Sciatic nerve (tissue), 2 donors: ENCODE data around the gene SLC35F4. TPM values are rescaled to one million over a fixed set of nuclear protein-coding genes. Genes with fewer than 3 reads are reported as not detected.

Experiments used
- ATAC-seq: fragments of 200-7000 bp; cut with Tn5 transposase; one replicate; pipeline ENCODE4 v1.9.1; 2020; ENCODE audit warnings: mild to moderate bottlenecking, moderate library complexity
- DNase-seq: peaks from one replicate; pipeline ENCODE4 v3.0.0-alpha.2; 2020; ENCODE audit warnings: low spot score
- intact Hi-C: fragments of 100-400 bp; cut with DNase I; formaldehyde crosslinking; loops from one replicate; pipeline ENCODE4 v1.14.2; 2022
- total RNA-seq: library from RNA; stranded (reverse); fragmentation: NEBNext Ultra II Directional; extraction: Animal tissue kit (Norgen Biotek cat#: 25700); gene quantifications from one replicate; pipeline ENCODE4 v1.2.1, GENCODE V29; 2021
- donor health status: DM: no; HTN: no; CAD: no.
- donor health status: DM: no; HTN: no; CAD: no.

The SLC35F4 gene
- total RNA-seq, 1 donor from 2014 or later, result not detected

DNA sequence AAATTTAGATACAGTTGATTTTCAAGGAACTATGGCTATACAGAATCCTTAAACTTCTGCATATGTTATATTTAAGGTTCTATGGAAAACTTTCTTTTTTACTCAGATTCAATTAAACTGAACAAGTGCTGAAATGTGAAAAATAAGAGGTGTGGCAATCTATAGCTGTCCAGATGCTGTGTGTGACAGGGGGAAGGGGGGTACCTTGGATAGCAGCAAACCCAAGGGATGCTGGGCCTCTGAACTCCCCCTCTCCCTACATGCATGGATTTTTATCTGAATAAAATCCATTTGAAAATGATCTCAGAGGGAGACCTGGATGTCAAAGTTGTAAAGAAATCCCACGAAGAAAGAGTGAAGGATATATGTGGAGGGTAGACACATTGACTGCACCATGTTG is 289.4 kb downstream of the SLC35F4 start:
- intact Hi-C loops, result no loop called here
- DNase-seq, result no peak
- ATAC-seq, result no peak

DNA sequence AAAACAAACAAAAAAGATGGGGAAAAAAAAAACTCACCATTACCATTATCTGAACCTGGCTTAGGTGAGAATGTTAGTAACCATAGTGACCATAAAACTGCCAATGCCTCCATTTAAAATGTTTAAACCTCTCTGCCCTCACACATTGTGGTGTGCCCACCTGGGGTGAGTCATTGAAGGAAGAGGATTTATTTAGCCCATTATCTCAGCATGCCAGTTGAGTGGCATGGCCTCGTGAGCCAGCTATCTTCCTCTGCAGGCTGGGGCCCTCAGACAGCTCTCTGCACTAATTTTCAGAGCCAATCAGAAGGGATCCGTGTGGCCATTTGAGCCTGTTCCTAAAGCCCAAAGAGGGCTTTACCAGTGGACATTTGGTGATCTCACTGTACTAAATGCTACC is 290.4 kb downstream of the SLC35F4 start:
- ATAC-seq (no peak), DNase-seq (no peak)
- intact Hi-C loops, result no loop called here

DNA sequence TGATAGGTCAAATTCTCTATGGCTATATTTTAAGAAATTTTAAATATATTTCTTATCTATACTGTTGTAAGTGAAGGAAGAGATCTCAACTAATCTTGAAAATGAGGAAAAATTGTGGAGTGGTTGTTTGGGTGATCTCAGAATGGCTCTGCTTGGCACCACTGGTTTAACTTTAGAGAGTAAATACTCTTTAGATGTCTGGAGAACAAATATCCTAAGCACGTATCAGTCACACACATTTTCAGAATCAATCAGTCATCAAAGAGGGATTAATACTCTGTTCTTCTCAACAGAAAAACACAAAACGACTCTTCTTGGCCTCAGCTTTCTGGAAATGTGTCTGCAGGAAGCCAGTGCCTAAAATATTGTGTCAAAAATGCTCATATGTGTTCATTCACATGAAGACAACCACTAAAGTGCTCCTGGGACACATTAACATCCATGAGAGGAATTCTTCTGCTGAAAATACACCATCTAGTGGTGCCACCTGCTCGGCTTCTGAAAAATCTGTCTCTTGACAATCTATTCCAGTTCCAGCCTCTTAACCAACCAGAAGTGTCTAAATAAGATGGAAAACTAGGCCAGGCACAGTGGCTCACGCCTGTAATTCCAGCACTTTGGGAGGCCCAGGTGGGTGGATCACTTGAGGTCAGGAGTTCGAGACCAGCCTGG is 291.1 kb downstream of the SLC35F4 start:
- DNase-seq (no peak), ATAC-seq (no peak)
- intact Hi-C loops, result no loop called here

DNA sequence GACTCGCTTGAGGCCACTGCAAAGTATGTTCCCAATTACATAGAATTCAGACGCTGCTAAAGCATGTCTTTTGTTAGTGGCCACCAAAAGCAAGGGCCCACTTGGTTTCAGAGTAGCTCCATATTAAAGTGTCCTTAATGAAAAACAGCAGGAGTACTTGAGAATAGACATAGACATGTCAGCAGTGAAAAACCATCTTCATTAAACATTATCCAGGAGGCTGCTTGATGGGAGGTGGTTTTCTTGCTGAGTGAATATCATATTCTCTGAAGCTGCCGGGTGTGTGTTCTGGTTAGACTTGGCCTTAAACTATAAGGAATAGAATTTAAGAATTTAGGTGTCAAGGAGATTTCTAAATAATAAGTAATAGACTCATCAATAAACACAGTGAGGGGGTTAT is 292.7 kb downstream of the SLC35F4 start:
- DNase-seq (no peak), ATAC-seq (no peak)
- intact Hi-C loops, result no loop called here

DNA sequence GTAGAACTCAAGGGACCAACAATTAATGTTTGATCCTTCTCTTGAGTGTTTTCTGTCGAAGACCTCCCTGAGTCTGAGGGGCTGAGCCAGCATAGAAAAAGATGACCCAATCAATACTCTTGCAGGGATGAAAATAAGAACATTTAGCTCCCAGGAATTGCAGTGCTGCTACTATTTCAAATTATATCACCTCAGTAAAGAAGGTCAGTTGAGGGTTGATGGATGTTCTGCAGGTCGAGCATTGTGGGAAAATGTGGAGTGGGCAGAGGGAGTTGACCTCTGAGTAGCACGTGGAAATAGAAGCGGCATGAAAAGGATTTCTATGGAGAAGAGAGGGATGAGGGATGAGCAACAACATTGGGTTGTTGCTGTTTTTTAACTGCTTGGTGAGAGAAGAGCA is 297.3 kb downstream of the SLC35F4 start:
- no peak for DNase-seq
- intact Hi-C loops, result no loop called here
- no peak for ATAC-seq

DNA sequence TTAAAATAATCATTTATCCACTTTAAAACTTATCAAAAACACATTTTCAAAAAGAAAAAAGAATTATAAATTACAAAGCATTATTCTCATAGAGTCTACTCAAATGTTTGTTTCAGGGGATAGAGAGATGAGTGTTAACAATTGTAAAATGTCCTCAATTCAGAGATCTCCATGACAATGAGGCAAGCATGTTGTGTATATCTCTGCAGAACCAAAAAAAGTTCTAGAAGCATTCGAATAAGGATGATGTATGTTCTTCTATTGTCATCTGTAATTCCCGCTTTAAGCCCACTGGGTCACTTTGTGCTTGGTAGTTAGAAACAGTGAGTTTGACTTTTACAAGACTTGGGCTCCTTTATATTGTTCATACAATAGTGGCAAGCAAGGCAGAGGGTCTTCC is 298.7 kb downstream of the SLC35F4 start:
- intact Hi-C loops, result no loop called here
- no peak for ATAC-seq
- DNase-seq, result no peak

DNA sequence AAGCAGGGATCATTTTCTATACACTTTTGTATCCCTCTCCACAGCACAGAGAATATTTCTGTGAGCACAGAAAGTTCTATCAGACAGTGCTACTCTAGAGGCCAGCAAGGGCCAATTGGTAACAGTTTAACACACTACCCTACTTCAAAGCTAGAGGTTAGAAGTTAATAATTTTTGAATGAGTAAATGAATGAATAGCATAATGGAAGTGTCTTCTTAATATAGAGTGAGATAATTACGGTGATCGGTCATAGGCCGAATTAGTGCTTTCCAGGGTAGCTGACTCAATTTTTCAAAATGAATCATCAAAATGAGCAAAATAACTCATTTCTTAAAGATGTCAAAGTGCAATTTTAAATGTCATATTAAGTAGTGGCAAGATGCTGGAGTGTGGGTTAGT is 305.2 kb downstream of the SLC35F4 start:
- intact Hi-C loops, result no loop called here
- DNase-seq (no peak), ATAC-seq (no peak)

DNA sequence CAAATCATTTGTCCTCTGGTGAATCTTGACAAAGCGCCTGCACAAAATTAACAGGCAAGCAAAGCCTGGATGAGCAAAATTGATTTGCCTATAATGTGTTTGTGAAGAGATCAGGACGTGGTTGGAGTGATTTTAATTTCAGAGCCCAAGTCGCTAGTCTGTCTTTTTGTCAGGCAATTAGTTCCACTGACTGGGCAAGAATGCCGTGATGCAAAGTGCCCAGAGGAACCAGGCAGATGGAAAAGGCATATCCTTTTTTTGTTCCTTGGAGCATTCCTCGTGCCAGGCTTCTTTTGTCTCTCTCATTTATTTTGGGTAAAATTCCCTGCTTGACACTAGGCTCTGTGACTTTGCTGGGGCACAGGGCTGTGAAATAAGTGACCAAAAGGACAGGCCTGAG is 306.3 kb downstream of the SLC35F4 start:
- DNase-seq (no peak), ATAC-seq (no peak)
- intact Hi-C loops, result no loop called here

DNA sequence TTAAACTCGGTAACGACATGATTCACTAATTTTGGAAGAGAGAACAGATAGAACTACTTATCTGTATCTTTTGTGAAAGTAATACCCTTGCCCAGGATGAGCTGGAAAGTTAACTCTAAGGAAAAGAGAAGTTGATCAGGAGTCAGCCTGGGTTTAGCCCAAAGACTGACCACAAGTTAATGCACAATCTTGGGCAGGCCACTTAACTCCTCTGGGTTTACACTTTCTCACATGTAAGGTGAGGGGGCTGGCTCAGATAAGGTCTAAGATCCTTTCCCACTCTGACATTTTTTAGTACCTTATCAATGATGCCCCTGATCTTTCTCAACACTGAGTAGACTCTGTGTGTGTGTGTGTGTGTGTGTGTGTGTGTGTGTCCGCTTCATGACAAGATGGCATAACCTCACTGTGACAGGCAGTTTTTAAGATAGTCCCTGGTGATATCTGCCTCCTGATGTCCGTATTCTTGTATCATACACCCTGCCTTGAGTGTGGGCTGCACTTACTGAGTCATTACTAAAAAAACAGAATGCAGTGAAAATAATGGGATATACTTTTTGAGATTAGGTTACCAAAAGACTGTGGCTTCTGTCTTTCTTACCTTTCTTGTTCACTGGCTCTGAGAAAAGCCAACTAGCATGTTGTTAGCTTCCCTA is 316.0 kb downstream of the SLC35F4 start:
- intact Hi-C loops, result no loop called here
- DNase-seq, result no peak
- ATAC-seq, result no peak

DNA sequence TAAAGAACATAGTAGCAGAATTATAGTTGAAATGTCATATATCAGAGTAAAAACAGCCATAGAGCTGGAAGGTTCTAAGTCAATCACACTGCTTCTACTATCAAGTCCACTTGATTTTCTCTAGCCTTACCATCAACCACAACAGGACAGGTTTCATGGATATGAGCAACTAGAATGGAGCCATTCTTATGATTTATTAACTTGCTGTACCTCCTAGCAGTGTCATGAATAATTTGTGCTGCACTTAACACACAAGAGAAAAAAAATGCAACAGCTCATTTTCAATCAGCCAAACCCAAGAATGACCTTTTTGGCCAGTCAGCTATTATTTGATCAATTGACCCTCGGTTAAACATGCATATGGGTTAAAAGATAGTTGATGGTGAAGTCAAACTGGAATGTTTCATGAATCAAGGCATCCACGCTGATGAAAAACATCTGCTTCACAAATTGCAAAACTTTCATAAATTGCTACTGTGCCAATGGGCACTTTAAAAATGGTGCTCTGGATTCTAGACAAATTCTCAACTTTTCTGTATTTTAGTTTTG is 316.8 kb downstream of the SLC35F4 start:
- DNase-seq, result no peak
- intact Hi-C loops, result no loop called here
- no peak for ATAC-seq

DNA sequence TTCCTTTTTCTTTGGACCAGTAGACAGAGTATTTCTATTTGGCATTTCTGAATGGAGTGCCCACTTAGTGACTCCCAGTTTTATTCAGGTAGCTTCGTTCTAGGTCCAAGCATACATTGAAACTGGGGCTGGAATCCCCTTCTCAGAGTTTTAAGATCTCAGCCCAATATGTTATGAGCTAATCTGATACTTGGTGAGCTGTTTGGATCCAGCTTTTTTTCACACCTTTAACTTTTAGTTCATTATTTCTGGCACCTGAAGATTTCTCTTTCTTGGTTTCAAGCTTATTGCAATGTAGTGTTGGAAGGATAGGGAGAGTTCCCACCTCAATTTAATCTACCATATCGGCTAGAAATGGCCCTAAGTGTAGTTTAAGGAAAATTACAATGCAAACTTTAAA is 318.8 kb downstream of the SLC35F4 start:
- intact Hi-C loops, result no loop called here
- ATAC-seq, result no peak
- DNase-seq, result no peak

DNA sequence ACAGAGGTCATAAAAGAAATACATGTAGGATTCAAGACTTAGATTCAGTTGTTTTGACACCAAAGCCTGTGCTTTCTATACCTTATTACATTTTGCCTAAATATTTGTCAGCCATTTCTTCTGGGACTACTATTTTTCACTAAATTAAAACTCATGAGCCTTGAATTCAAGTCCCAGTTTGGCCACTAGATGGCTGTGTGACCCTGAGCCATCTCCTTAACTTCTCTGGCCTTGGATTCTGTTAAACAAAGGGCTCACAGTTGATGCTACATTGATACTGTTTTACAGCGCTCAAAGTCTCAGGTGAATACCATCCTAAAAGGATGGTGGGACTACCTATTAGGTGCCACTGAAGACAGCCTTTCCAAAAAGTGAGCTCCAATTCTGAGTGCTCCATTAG is 332.7 kb downstream of the SLC35F4 start:
- DNase-seq, result no peak
- intact Hi-C loops, result no loop called here
- ATAC-seq, result no peak

DNA sequence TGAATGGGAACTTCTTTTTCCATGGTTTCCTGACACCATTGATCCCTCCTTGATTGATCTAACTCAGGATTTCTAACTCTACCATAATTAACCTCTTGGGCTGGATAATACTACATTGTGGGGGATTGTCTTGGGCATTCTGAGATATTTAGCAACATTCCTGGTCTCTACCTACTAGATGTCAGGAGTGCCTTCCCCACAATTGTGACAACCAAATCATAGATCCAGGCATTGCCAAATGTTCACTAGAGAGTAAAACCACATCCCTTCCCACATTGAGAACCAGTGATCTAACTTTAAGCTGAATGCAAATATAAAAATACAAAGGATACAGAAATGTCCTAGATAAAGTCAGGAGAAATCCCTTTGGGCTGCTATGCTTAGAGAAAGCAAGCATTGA is 335.3 kb downstream of the SLC35F4 start:
- no peak for ATAC-seq
- no peak for DNase-seq
- intact Hi-C loops, result no loop called here

DNA sequence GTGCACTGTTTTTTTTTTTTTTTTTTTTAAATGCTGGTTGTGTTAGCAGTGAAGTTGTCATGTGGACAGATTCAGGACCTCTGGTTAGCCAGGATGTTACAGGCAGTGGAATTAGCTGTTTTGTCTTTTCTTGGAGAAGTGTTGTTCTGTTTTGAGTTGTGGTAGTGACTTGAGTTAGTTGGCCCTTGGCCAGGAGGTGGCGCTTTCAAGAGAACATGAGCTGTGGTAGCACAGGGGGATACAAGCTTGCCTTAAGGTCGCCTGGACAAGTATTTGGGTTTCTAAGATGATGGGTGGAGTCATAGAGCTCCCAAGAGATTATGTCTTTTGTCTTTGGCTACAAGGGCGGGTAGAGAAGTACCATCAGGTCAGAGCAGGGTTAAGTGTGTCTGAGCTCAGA is 338.9 kb downstream of the SLC35F4 start:
- DNase-seq (no peak), ATAC-seq (no peak)
- intact Hi-C loops, result no loop called here

DNA sequence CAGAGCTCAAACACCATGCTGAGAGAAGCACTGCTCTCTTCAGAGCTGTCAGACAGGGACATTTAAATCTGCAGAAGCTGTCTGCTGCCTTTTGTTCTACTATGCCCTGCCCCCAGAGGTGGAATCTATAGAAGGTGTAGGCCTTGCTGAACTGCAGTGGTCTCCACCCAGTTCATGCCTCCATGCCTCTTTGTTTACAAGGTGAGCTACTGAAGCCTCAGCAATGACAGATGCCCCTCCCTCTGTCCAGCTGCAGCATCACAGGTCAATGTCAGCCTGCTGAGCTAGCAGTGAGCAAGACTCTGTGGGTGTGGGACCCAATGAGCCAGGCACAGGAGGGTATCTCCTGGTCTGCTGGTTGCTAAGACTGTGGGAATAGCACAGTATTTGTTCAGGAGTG is 346.8 kb downstream of the SLC35F4 start:
- intact Hi-C loops, result no loop called here
- no peak for ATAC-seq
- DNase-seq, result no peak
